Stimulated activated CD8-positive, alpha-beta memory T cell treated with anti-CD3 and anti-CD28 coated beads, Interleukin-4, amount 100 ng/mL, for 24 hours (primary cell): ENCODE data around the gene GABPB2.
A peak's percentile ranks its signal among the peaks of the same experiment; 100 is the strongest.

ENCODE experiments used
- DNase-seq: peaks from one replicate; pipeline ENCODE4 v3.0.0-alpha.2; 2020; ENCODE audit warnings: low read depth

Gene GABPB2

GRCh38 chr1:151070474-151071276 is at the start of gene GABPB2:
GABPB2 (plus strand) TSS chr1:151070761; CDS start chr1:151088190, 17,429 bp downstream.
- peak; percentile 84 for DNase-seq

GRCh38 chr1:151024540-151025146 is 45.9 kb upstream of the GABPB2 start:
- DNase-seq: peak; percentile 70

GRCh38 chr1:151026460-151026859 is 44.1 kb upstream of the GABPB2 start:
- no peak for DNase-seq

GRCh38 chr1:151032164-151032563 is 38.4 kb upstream of the GABPB2 start:
- no peak for DNase-seq

- no peak for DNase-seq
These were observed 35.4 kb upstream of the GABPB2 start for GRCh38 chr1:151035167-151035566.

- DNase-seq: no peak
These were observed 34.2 kb upstream of the GABPB2 start, which contains the start of gene BNIPL for GRCh38 chr1:151036356-151036755. BNIPL (plus strand) TSS chr1:151036586; CDS start chr1:151036726, 140 bp downstream.

GRCh38 chr1:151037032-151037431 is 33.5 kb upstream of the GABPB2 start:
- no peak for DNase-seq

- DNase-seq: no peak
These were observed 31.0 kb upstream of the GABPB2 start for GRCh38 chr1:151039521-151039920.

- DNase-seq: no peak
These were observed 27.4 kb upstream of the GABPB2 start for GRCh38 chr1:151043163-151043562.

- DNase-seq: no peak
These were observed 23.0 kb upstream of the GABPB2 start, which contains the start of gene C1orf56 for GRCh38 chr1:151047591-151047924. C1orf56 (plus strand) TSS chr1:151047751; CDS start chr1:151047848, 97 bp downstream.

- DNase-seq: no peak
These were observed 22.5 kb upstream of the GABPB2 start for GRCh38 chr1:151047925-151048644.

GRCh38 chr1:151048645-151049032 is 21.9 kb upstream of the GABPB2 start:
- no peak for DNase-seq

- DNase-seq: no peak
These were observed 21.1 kb upstream of the GABPB2 start for GRCh38 chr1:151049458-151049857.

- no peak for DNase-seq
These were observed 20.4 kb upstream of the GABPB2 start for GRCh38 chr1:151050051-151050688.

GRCh38 chr1:151051356-151052009 is 19.1 kb upstream of the GABPB2 start:
- no peak for DNase-seq

- no peak for DNase-seq
These were observed 15.5 kb upstream of the GABPB2 start for GRCh38 chr1:151054971-151055547.

GRCh38 chr1:151055581-151055980 is 15.0 kb upstream of the GABPB2 start:
- no peak for DNase-seq

GRCh38 chr1:151056149-151056548 is 14.4 kb upstream of the GABPB2 start:
- no peak for DNase-seq

GRCh38 chr1:151058692-151059091 is 11.9 kb upstream of the GABPB2 start:
- no peak for DNase-seq

- peak; percentile 76 for DNase-seq
These were observed 11.2 kb upstream of the GABPB2 start, which contains the start of gene CDC42SE1 for GRCh38 chr1:151059109-151060006. CDC42SE1 (minus strand) TSS chr1:151059622; CDS start chr1:151055730, 3,892 bp downstream.
